ENCODE results near the gene OTX1.

- TF ChIP-seq CTCF (conservative IDR thresholded peaks at IDR 0.05; ENCODE audit: low read length) = no peak
- no peak for TF ChIP-seq EZH2phosphoT487 (IDR thresholded peaks at IDR 0.05; ENCODE audit: borderline replicate concordance, low read depth, low read length)
These were observed 32.2 kb upstream of the OTX1 start for GRCh38 chr2:63018439-63018838.
